Activated CD4-positive, alpha-beta T cell treated with anti-CD3 and anti-CD28 coated beads, Interleukin-10, Interleukin-2, amounts not matched to agents 100 ng/mL and 50 ng/mL, durations not matched to agents 16 hours and 8 hours (primary cell): ENCODE data around the gene DNAJC22.
A peak's percentile ranks its signal among the peaks of the same experiment; 100 is the strongest.
"Not testable (repeated sequence)": the region's sequence is repeated elsewhere in the genome, so short reads cannot be mapped to it uniquely, and the experiment has no call there.

Source experiments
- DNase-seq: peaks from one replicate; pipeline ENCODE4 v3.0.0-alpha.2; 2020

DNAJC22 gene

GRCh38 chr12:49331380-49332222 is 15.1 kb upstream of the DNAJC22 start:
- no peak for DNase-seq

- DNase-seq, result no peak
Observed at GRCh38 chr12:49332441-49332861, 14.2 kb upstream of the DNAJC22 start.

DNA sequence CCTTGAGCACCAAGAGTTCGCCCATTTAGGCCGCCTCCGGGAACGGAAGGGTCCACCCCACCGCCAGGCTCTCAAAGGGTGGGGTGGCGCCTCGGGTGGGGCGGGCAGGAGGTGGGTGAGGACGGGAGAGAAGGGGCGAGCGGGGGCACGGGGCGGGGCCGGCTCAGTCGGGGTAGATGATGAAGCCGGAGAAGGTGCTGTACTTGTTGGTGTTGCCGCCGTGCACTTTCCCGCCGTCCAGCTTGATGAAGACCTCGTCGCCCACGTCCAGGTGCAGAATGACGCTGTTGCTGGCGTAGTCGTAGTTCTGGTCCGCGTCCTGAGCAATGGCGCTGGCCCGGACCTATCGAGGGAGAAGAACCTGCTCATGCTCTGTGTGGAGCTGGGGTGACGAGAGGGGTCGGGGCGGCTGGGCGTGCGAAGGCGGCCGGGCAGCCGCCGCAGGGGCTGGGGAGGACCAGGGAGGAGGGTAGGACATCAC is 13.8 kb upstream of the DNAJC22 start:
- no peak for DNase-seq

- DNase-seq, result not testable (repeated sequence)
Observed at GRCh38 chr12:49333778-49334177, 12.9 kb upstream of the DNAJC22 start.

- DNase-seq, result no peak
Observed at GRCh38 chr12:49334226-49334625, 12.5 kb upstream of the DNAJC22 start.

DNA sequence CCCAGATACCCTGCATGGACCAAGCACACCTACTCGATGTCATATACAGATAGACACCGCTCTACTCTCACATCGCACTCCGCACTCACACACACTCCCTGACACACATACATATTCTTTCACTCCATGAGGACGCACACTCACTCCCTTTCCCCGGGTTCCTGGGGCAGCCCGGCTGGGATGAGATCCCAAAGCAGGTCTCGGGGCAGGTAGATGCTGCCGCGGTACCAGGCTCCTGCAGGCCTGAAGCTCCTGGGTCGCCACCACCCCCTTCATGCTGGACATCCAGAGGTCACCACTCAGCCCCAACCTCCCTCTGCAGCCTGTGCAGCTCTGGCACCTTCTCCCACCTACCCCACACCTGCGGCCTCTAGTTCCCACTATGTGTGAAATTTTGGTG is 12.0 kb upstream of the DNAJC22 start:
- no peak for DNase-seq

GRCh38 chr12:49335118-49335954 is 11.4 kb upstream of the DNAJC22 start:
- no peak for DNase-seq

DNA sequence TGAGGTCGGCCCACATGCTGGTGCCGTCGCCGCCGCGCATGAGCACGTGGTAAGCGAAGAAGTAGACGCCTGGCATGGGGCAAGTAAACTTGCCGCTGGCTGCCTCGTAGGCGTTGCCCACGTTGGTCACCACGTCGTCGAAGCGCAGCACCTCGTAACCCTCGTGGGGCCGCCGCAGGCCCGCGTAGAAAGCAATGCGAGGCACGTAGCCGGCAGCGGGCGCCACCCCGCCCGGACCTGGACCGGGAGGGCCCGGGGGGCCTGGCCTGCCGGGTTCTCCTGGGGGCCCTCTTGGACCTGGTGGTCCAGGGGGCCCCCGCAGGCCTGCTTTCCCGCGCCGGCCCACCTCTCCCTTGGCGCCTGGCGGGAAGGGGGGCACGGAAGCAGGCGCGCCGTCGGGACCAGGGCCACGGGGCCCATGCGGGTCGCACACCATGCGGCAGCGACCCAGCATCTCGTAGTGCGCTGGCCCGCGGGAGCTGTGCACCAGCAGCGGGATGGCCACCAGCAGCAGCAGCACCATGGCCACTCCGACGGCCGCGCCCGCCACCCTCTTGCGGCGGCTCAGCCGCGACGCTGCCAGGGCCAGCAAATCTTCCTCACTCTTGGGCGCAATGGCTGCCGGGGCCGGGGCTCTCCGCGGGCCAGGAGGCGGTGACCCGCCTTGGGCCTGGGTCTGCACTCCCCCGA is 10.6 kb upstream of the DNAJC22 start:
- DNase-seq, result no peak

GRCh38 chr12:49336645-49337584 is 9.8 kb upstream of the DNAJC22 start, which contains the start of gene C1QL4:
Gene C1QL4, minus strand, starts transcription at chr12:49337188. Its CDS starts 711 bp downstream, at chr12:49336477.
- peak; percentile 86 for DNase-seq

DNA sequence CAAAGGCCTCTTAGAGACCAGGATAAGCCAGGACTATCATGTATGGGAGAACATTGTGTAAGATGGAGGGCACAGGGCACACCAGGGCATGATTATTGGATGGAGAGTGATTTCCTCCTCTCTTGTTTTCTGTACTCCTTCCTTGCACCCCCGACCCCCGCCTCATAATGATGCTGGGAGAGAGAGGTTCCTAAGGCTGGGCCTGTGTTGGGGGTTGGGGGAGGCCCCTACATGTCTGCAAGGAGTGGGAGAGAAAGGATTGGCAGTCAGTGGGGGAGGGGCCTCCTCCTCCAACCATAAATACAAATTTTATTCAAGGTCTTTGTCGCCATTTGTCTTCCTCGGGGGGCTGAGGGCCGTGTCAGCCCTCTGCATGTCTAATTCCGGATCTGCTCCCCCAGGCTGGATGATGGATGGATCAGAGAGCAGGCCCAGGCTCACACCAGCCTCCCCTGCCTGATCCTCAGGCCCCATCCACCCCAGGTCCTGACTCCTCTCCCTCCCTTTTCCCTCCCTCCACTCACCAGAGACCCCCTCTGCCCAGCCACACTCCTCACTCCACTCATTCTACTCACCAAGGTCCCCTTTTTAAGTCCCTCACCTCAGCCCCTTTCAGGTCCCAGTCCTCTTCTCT is 7.7 kb upstream of the DNAJC22 start:
- DNase-seq, result no peak

- no peak for DNase-seq
Observed at GRCh38 chr12:49339464-49339861, 7.2 kb upstream of the DNAJC22 start.

DNA sequence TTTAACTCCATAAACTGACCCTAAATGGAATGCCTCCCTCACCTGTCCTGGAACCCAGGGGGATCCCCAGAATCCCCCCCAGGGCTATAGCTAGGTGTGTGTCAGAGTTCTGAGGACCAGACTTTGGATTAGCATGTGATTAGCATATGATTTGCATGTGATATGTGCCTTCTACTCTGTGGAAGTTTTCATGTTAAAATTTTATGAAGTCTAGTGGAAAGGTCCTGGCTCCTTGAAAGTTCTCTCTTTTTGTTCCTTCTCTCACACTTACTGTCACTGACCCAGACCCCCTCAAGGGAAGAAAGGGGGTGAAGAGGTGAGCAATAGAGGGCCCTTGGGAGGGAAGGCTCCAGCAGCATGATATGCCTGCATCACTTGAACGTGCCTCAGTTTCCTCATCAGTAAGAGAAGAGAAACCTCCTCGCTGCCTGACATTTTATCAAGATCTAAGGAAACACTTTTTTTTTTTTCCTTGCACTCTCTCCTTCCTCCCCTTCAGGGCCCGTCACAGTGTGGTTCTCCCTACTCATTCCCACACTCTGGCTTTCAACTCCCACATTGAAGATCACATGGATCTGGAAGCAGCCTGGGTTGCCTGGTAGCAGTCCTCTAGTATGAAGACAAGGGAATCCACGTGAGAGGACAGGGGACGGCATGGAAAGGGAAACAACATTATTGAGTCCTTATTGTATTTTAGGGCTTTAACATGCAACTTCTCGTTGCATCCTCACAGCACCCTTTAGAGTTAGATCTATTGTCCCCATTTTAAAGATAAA is 6.4 kb upstream of the DNAJC22 start:
- DNase-seq, result no peak

DNA sequence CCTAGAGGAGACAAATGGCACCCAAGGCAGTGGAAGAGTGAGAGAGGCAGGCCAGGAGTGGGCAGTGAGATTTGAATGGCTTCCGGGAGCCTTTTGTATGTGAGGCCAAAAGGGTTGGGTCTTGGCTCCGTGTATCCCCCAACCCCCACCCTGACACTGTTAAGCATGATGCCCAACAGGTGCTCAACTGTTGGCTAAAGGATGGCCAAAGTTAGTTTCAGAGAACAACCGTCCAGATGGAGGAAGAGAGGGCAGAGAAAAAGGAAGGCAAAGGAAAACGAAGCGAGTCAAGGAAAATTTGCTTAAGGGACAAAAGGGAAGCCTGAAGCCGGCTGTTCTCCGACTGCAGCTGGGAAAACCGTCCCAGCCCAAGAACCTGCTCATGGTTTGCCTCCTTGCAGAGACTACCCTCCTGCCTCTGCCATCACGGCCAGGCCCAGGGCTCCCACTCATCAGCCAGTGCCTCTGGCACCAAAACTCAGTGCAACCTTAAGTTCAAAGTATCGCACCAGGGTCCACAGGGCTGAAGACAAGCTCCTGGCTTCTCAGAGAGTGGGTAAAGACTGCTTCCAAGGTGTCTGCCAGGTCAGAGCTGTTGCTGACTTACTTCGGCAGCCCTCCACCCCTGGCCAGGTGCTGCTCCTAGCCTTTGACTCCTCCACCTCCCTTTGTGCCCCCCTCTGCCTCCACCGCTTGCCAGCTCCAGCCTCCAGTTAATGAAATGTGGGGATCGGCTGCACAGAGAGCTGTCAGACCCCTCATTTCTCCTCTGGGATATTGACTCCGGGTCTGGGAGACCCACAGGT is 5.5 kb upstream of the DNAJC22 start:
- no peak for DNase-seq

- DNase-seq, result no peak
Observed at GRCh38 chr12:49341777-49342065, 5.0 kb upstream of the DNAJC22 start.

GRCh38 chr12:49342066-49342913 is 4.4 kb upstream of the DNAJC22 start:
- peak; percentile 91 for DNase-seq

DNA sequence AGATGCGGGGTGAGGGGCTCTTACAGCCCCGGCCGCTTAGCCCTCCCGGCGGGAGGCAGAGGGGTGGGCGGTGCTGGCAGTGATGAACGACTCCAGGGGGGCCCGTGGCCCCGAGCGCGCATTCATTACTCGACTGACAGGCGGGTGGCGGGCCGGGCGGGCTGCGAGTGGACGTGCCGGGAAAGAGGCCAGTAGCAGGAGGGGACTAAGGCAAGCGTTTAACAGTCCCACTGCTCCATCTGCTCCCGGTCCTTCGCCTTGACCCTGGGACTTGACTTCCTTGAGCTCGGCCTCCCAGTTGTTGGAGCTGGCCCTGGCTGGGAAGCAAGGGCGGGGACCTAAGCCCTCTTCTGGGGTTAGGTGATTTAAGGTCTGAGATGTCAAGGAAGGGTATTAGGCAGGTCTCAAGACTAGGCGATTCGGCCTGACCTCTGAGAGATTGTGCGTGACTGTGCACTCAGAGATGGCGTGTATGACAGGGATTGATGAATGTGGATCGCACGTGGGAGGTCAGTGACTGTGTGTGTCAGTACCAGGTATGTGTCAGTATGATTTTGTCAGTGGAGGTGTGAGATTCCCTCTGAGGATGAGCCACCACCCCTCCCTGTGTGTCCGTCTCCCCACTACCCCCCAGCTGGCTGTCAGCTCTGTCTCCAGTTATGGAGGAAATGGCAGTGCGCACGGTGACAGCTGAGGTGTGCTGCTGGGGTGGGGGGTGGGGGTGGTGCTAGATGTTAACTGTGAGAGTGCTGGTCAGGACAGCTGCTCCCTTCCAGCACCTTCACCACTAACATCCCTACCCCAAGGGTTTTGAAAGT is 3.6 kb upstream of the DNAJC22 start:
- DNase-seq, result no peak

DNA sequence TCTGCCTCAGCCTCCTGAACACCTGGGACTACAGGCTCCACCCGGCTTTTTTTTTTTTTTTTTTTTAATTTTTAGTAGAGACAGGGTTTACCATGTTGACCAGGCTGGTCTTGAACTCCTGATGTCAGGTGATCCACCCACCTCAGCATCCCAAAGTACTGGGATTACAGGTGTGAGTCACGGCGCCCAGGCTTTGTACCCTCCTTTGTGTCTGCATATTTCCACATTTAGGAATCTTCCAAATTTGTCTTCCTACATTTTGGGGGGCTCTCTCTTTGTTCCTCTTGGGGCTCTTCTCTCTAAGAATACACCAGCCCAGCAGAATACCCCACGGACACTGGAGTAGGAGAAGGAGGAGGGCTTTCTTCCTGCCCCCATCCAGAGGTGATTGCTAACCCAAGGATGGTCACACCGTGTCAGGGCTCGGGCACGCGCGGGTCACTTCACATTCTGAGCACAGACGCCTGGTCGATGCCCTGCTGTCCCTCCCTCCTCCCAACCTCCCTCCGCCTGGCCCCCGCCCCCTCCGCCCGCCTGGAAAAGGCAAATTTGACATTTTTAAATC is 2.1 kb upstream of the DNAJC22 start:
- DNase-seq, result no peak
